Measurements from ENCODE around the gene PKD2L1.
"Not testable (repeated sequence)": the region's sequence is repeated elsewhere in the genome, so short reads cannot be mapped to it uniquely, and the experiment has no call there.

PKD2L1 gene

GRCh38 chr10:100330079-100330478 lies at the start of gene PKD2L1:
TSS of gene PKD2L1 (minus strand) at chr10:100330228. CDS start at chr10:100330103, 125 bp downstream.
- no peak for DNase-seq

- DNase-seq: no peak
These were observed 47.8 kb upstream of the PKD2L1 start for GRCh38 chr10:100377830-100378229.

- DNase-seq: not testable (repeated sequence)
These were observed 46.6 kb upstream of the PKD2L1 start for GRCh38 chr10:100376656-100377055.

DNA sequence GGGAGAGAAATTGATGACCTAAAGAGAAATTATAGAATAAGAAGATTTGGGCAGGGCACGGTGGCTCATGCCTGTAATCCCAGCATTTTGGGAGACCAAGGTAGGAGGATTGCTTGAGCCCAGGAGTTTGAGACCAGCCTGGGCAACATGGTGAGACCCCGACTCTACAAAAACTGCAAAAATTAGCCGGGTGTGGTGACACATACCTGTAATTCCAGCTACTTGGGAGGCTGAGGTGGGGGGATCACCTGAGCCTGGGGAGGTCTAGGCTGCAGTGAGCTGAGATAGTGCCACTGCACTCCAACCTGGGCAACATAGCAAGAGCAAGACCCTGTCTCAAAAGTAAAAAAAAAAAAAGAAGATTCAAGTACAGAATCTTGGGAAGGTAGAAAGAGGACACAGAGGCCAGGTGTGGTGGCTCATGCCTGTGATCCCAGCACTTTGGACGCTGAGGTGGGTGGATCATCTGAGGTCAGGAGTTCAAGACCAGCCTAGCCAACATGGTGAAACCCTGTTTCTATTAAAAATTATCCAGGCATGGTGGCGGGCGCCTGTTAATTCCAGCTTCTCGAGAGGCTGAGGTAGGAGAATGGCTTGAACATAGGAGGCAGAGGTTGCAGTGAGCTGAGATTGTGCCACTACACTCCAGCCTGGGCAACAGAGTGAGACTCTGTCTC lies 44.8 kb upstream of the PKD2L1 start:
- DNase-seq: not testable (repeated sequence)

- no peak for DNase-seq
These were observed 44.2 kb upstream of the PKD2L1 start for GRCh38 chr10:100374200-100374655.

- peak; percentile 100 for DNase-seq
These were observed 43.5 kb upstream of the PKD2L1 start for GRCh38 chr10:100373298-100374199.

DNA sequence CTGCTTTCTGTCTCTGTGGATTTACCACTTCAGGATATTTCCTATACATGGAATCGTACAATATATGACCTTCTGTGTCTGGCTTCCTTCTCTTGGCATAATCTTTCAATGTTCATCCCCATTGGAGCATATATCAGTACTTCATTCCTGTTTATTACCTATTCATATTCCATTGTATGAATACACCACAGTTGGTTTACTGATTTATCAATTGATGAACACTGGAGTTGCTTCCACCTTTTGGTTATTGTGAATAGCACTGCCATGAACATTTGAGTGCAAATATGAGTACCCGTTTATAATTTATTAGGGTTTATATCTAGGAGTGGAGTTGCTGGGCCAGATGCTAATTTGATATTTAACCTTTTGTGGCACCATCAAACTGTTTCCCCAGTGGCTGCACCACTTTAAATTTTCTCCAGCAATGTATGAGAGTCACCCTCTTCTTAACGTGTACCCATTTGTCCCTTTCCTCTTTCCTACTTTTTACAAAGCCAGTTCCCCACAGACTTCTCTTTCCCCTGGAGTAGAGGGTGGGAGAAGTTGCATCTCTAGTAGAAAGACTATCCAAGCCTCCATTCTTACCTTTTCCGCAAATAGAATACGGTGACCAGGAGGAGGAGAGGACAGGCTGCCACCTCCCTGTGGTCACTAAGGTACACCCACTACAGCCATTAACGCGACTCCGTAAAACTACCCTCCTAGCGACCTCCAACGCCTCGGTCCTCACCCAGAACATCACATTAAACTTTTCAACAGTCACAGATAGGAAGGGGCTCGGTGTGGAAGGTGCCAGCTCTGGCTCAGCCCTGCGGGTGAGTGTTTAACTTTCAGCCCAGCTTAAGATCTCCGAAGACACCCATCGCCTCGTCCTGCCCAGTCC lies 42.6 kb upstream of the PKD2L1 start:
- no peak for DNase-seq

DNA sequence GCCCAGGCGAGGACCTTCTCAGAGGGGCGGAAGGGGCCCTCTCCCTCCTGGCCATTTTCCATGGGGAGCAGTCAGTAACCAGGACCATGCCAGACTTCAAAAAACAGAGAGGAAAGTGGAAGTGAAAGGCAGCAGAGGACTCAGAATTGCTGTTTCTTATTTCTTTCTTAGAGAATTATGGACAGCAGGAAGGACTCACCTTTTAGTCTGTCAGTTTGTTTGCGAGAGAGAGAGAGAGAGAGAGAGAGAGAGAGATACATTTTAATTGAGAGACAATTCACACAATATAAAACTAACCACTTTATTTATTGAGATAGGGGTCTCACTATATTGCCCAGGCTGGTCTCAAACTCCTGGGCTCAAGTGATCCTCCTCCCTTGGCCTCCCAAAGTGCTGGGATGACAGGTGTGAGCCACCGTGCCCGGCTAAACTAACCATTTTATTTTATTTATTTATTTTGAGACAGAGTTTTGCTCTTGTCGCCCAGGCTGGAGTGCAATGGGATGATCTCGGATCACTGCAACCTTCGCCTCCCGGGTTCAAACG lies 41.5 kb upstream of the PKD2L1 start:
- DNase-seq: no peak

DNA sequence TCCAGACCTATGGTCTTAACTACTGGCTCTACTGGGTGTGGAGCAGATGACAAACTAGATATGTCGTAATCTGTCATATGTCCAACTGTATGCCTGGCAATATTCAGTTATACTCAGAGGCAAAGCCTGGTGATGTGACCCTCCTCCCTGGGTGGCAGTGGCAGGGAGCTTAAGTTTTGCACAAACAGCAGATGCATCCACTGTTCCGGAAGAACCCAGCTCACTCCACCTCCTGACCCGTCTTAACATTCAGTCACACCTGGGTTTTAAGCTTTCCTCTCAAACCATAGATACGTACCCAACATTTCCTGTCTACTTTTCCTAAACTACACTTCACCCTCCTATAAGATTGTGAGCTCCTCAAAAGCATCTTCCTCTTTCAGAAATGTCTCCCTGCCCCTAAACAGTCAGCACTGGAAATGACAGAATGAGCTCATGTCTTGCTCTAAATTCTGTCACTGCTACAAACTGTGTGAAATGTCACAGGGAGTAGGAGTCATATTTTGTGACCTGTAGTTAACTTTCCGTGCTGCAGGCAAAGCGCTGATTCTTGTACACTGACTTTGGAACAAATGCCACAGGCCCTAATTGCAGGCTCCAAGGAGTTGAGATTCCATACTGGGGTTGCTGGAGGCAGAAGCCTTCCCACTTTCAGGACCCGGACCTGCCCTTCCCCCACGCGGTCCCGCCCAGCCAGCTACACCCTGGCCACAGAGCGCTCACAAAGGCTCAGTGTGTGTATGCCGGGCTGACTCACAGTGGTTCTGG lies 40.9 kb upstream of the PKD2L1 start:
- DNase-seq: peak; percentile 89

- no peak for DNase-seq
These were observed 38.7 kb upstream of the PKD2L1 start for GRCh38 chr10:100368721-100369120.

DNA sequence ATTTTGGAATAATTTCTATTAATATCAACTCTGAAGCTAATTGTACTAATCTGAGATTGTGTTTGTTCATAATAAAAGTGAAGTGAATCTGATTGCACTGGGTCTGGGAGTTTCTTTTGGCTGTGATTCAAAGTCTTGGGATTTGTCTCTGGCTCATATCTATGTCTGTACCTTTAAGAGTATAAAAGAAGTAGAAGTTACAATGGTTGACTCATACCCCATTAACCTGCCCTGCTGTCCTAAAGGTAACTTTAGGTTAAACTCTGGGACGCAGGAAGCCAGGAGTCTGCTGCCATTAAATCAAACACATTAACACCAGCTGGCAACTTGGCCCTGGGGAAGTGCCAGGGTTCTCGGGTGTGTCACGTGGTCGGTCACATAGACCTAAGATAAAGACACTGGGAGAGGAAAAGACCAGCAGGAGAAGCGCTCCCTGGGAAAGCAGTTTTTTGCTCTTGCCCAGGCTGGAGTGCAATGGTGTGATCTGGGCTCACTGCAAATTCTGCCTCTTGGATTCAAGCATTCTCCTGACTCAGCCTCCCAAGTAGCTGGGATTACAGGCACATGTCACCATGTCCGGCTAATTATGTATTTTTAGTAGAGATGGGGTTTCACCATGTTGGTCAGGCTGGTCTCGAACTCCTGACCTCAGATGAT lies 34.8 kb upstream of the PKD2L1 start:
- DNase-seq: peak; percentile 74

- DNase-seq: no peak
These were observed 34.1 kb upstream of the PKD2L1 start for GRCh38 chr10:100364175-100364574.

- DNase-seq: no peak
These were observed 32.8 kb upstream of the PKD2L1 start for GRCh38 chr10:100362570-100363496.

GRCh38 chr10:100360234-100360633 lies 30.2 kb upstream of the PKD2L1 start:
- DNase-seq: no peak

GRCh38 chr10:100359529-100360150 lies 29.6 kb upstream of the PKD2L1 start:
- DNase-seq: no peak

DNA sequence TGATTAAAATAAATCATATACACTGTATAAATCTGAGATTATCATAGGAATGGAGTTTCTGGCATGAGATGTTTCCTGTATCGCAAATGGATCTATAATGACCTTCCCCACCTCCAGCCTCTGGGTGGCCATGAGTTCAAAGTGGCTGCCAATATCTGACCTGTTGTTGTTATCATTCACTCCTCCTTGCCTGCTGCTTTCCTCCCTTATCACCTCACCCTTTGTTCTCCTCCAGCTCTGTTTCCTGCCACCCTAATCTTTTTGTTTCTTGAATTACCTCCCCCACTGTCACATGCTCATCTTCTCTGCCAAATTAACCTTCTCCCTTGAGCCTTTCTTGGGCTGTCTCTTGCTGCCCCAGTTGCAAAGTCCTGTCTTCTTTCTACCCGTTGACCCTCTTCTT lies 29.0 kb upstream of the PKD2L1 start:
- DNase-seq: no peak

- DNase-seq: no peak
These were observed 27.2 kb upstream of the PKD2L1 start for GRCh38 chr10:100357059-100357858.

Measured in fibroblast of upper back skin (primary cell).